GM12801 (cell line): Measurements from ENCODE around the gene AKIRIN1.

Experiments
- CTCF ChIP-seq: IDR thresholded peaks from one replicate; pipeline ENCODE4 v1.5.1; 2011; ENCODE audit warnings: control low read depth; ENCODE audit not compliant: insufficient read length; ENCODE audit errors: extremely low read depth

The AKIRIN1 gene

DNA sequence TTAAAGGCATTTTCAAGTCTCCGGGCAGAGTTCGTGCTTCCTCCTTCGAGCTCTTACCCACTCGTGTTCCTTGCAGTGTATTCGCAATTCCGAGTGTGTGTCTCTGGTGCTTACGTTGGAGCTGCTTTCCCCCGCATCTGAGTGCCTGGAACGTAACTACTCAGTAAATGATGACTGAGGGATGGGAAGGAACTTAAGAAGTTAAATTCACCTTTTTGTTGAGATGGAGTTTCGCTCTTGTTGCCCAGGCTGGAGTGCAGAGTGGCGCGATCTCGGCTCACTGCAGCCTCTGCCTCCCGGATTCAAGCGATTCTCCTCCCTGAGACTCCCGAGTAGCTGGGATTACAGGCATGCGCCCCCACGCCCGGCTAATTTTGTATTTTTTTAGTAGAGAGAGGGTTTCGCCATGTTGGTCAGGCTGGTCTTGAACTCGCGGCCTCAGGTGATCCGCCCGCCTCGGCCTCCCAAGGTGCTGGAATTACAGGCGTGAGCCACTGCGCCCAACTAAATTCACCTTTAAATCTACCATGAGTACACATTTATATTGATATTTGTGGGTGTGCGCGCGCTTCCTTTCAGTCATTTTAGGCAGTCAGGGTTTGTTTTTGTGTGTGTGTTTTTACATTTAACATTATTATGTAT is 35.9 kb downstream of the AKIRIN1 start:
- TF ChIP-seq CTCF, result no peak

GRCh38 chr1:39034114-39034654 is 43.1 kb downstream of the AKIRIN1 start:
- no peak for TF ChIP-seq CTCF

DNA sequence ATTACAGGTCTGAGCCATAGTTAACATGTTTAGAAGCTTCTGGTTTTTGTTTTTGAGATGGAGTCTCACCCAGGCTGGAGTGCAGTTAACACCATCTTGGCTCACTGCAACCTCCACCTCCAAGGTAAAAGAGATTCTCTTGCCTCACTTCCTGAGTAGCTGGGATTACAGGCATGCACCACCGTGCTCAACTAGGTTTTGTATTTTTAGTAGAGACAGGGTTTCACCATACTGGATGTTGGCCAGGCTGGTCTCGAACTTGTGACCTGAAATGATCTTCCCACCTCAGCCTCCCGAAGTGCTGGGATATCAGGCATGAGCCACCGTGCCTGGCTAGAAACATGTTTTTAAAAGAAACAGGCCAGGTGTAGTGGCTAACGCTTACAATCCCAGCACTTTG is 45.6 kb downstream of the AKIRIN1 start:
- no peak for TF ChIP-seq CTCF

DNA sequence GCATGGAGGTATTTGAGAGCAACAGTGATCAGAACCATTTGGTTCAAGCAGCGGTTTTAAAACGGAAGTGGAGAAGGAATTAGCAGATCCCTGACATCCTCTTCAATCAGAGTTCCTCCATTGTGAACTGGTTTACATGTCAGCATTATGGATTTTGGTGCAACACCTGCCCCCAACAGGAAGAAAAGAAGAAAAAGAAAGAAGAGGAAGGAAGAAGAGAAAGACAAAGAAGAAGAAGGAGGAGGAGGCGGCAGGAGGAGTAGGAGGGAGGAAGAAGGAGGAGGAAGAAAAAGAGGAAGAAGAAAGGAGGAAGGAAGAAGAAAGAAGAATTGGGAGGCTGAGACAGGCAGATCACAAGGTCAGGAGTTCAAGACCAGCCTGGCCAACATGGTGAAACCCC is 52.4 kb downstream of the AKIRIN1 start:
- TF ChIP-seq CTCF, result no peak

DNA sequence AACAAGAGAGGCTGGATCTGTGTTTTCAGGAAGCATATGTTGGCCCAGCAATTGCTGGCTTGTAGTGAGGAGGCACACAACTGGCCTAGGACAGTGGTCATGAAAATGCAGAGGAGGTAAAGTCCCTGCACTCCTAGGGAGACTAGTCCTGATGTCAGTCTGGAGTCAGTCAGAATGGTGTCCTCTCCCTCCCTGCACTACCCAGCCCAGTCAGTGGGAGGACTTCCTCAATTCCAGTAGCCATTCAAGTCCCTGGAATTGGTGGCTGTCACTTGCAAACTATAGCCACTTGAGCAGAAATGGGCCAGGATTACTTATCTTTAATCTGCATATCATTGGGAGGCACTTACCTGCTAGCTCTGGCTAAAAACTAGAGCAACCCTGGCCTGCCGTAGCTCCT is 53.7 kb downstream of the AKIRIN1 start:
- TF ChIP-seq CTCF, result no peak

DNA sequence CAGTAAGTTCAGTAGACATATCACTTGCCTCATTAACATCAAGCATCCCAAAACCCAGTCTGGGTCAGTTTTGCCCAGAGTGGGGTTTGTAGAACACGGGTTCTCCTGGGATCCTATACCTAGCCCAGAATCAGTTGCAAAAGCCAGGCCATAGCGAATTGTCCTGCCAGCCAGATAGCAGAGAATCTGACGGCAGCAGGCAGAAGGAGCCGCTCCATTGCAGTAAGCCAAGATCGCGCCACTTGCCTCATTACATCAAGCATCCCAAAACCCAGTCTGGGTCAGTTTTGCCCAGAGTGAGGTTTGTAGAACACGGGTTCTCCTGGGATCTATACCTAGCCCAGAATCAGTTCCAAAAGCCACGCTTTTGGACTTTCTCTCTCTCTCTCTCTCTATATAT is 54.2 kb downstream of the AKIRIN1 start:
- no peak for TF ChIP-seq CTCF

DNA sequence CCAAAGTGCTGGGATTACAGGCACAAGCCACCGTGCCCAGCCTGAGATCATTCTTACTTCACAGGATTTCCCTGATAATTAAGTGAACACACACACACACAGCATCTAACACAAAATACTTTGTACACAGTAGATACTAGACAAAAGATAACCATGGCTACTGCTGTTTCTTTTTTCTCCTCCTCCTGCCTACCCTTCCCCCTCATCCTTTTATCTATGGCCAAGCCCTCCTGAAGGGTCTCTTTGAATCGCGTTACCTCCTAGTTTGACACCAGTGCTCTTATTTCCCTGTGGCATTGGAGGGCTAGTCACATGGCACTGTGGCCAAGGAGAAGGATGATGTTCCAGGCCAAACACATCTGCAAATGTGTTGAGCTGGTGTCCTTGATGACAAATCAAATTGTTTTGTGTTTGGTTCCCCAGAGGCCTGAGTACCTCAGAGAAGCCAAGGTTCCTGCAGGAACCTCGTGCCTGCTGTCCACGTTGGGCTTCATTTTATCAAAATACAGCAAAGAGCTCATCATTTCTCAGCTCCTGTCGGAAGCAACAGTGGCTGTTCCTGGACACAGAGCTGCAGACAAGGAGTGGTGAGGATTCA is 55.6 kb downstream of the AKIRIN1 start:
- no peak for TF ChIP-seq CTCF
